ENCODE measurements around the gene TAF5L. TPM values are rescaled to one million over a fixed set of nuclear protein-coding genes. Genes with fewer than 3 reads are reported as not detected.

The TAF5L gene
- total and polyA plus RNA-seq, 9 donors, result 7.6 to 19.8 (median 12.5) TPM

- H3K27ac ChIP-seq, result no peak overlapping the region
- TF ChIP-seq CTCF (IDR thresholded peaks at IDR 0.05), result no peak
- TF ChIP-seq POLR2A (IDR thresholded peaks at IDR 0.05), result no peak
- no peak for TF ChIP-seq EP300 (IDR thresholded peaks at IDR 0.05)
- peaks cover 6% of the 10 kb centered on the region for H3K4me1 ChIP-seq (ENCODE audit: insufficient read depth)
- H3K27me3 ChIP-seq, result no peaks in the 10 kb centered on the region
- no peaks in the 10 kb centered on the region for H3K36me3 ChIP-seq
- WGBS, 3 donors, result 73 to 76% (median 74%) methylated on average over 14 of the region's 14 CpGs
- DNase-seq, result no peak
- H3K9me3 ChIP-seq, result no peaks in the 10 kb centered on the region
- no peak overlapping the region for H3K4me3 ChIP-seq
- intact Hi-C loops (cut with DNase I), result no loop called here
Observed at GRCh38 chr1:229578168-229579058, 47.5 kb downstream of the TAF5L start.

- H3K9me3 ChIP-seq, result no peaks in the 10 kb centered on the region
- no peaks in the 10 kb centered on the region for H3K27me3 ChIP-seq
- DNase-seq, result no peak
- no peaks in the 10 kb centered on the region for H3K36me3 ChIP-seq
- intact Hi-C loops (cut with DNase I), result no loop called here
- WGBS, 3 donors, result 91 to 94% (median 93%) methylated on average over 6 of the region's 6 CpGs
- H3K4me3 ChIP-seq, result no peak overlapping the region
- no peak for TF ChIP-seq CTCF (IDR thresholded peaks at IDR 0.05)
- TF ChIP-seq POLR2A (IDR thresholded peaks at IDR 0.05), result no peak
- H3K4me1 ChIP-seq (ENCODE audit: insufficient read depth), result peaks cover 3% of the 10 kb centered on the region
- no peak overlapping the region for H3K27ac ChIP-seq
Observed at GRCh38 chr1:229574679-229575442, 51.1 kb downstream of the TAF5L start.

- 71 to 76% (median 71%) methylated on average over 2 of the region's 2 CpGs for WGBS, 3 donors
- Histone ChIP-seq H3K4me3 (no peak overlapping the region), H3K27me3 (no peaks in the 10 kb centered on the region), H3K9me3 (no peaks in the 10 kb centered on the region), H3K36me3 (no peaks in the 10 kb centered on the region), H3K4me1 (ENCODE audit: insufficient read depth) (no peaks in the 10 kb centered on the region), H3K27ac (no peak overlapping the region)
- TF ChIP-seq EP300 (IDR thresholded peaks at IDR 0.05) (no peak), POLR2A (IDR thresholded peaks at IDR 0.05) (no peak), CTCF (IDR thresholded peaks at IDR 0.05) (no peak)
- intact Hi-C loops (cut with DNase I), result no loop called here
- DNase-seq, result no peak
Observed at GRCh38 chr1:229572286-229572685, 53.6 kb downstream of the TAF5L start.

- H3K27me3 ChIP-seq, result no peaks in the 10 kb centered on the region
- TF ChIP-seq POLR2A (IDR thresholded peaks at IDR 0.05) (no peak), CTCF (IDR thresholded peaks at IDR 0.05) (no peak), EP300 (IDR thresholded peaks at IDR 0.05) (no peak)
- no peak for DNase-seq
- 34 to 50% (median 42%) methylated on average over 2 of the region's 2 CpGs for WGBS, 3 donors
- intact Hi-C loops (cut with DNase I), result no loop called here
- no peak overlapping the region for H3K4me3 ChIP-seq
- no peaks in the 10 kb centered on the region for H3K36me3 ChIP-seq
- no peaks in the 10 kb centered on the region for H3K9me3 ChIP-seq
- no peaks in the 10 kb centered on the region for H3K4me1 ChIP-seq (ENCODE audit: insufficient read depth)
- H3K27ac ChIP-seq, result no peak overlapping the region
Observed at GRCh38 chr1:229570891-229571516, 54.9 kb downstream of the TAF5L start.
